Smooth muscle cell (in vitro differentiated cells): ENCODE results near the gene TTLL9. TPM values are rescaled to one million over a fixed set of nuclear protein-coding genes. Genes with fewer than 3 reads are reported as not detected.

Source experiments
- DNase-seq: peaks from one replicate; lab custom pipeline; 2025; ENCODE audit not compliant: unreplicated experiment; lab: John Stamatoyannopoulos, UW
- H2AFZ ChIP-seq: fragments of 200-600 bp; sonication (generic); 2 replicates; pipeline ENCODE4 v1.6.0; 2016; ENCODE audit warnings: antibody characterized with exemption, low read depth, mild to moderate bottlenecking
- H3F3A ChIP-seq: fragments of 200-600 bp; sonication (generic); 2 replicates; pipeline ENCODE4 v1.6.0; 2017; ENCODE audit warnings: antibody characterized with exemption, low read depth
- H3K27ac ChIP-seq: fragments of 200-600 bp; sonication (generic); 2 replicates; pipeline ENCODE4 v1.5.1; 2016; ENCODE audit warnings: low read depth, mild to moderate bottlenecking
- H3K27me3 ChIP-seq: fragments of 200-600 bp; sonication (generic); 2 replicates; pipeline ENCODE4 v1.6.1; 2016; ENCODE audit warnings: low read depth, mild to moderate bottlenecking
- H3K36me3 ChIP-seq: fragments of 200-600 bp; sonication (generic); 2 replicates; pipeline ENCODE4 v1.5.1; 2016; ENCODE audit warnings: low read depth
- H3K4me1 ChIP-seq: fragments of 200-600 bp; sonication (generic); 2 replicates; pipeline ENCODE4 v1.5.1; 2016; ENCODE audit warnings: low read depth
- H3K4me2 ChIP-seq: fragments of 200-600 bp; sonication (generic); 2 replicates; pipeline ENCODE4 v1.6.0; 2016; ENCODE audit warnings: mild to moderate bottlenecking
- H3K4me3 ChIP-seq: fragments of 200-600 bp; sonication (generic); 2 replicates; pipeline ENCODE4 v1.5.1; 2016; ENCODE audit warnings: mild to moderate bottlenecking
- H3K79me2 ChIP-seq: fragments of 200-600 bp; sonication (generic); 2 replicates; pipeline ENCODE4 v1.6.0; 2016; ENCODE audit warnings: low read depth, mild to moderate bottlenecking
- H3K9ac ChIP-seq: fragments of 200-600 bp; sonication (generic); 2 replicates; pipeline ENCODE4 v1.6.0; 2016; ENCODE audit warnings: low read depth
- H3K9me3 ChIP-seq: fragments of 200-600 bp; sonication (generic); replicated peaks from 2 replicates; pipeline ENCODE4 v1.5.1; 2016; ENCODE audit warnings: low read depth
- H4K20me1 ChIP-seq: fragments of 200-600 bp; sonication (generic); 2 replicates; pipeline ENCODE4 v1.6.0; 2016; ENCODE audit warnings: low read depth
- WGBS: methylation state at CpG from one replicate; pipeline ENCODE4 v1.1.7; 2016; ENCODE audit warnings: low lambda C conversion rate; 5-methylcytosine and 5-hydroxymethylcytosine counted together
- polyA plus RNA-seq: library from polyadenylated mRNA; unstranded; fragments of >200 nt; fragmentation: Nextera tagmentation; extraction: Ambion mirVana; gene quantifications from 2 replicates; pipeline ENCODE4 v1.2.1, GENCODE V29; 2016
- total RNA-seq: library from RNA; depleted of rRNA; stranded (reverse); fragments of >200 nt; gene quantifications from 2 replicates; pipeline ENCODE4 v1.2.3, GENCODE V29; 2014
- TF ChIP-seq, protein P1 (sequence below): fragments of 200-600 bp; sonication (generic); IDR thresholded peaks from 2 replicates; pipeline ENCODE4 v1.5.1; 2017; ENCODE audit warnings: borderline replicate concordance, mild to moderate bottlenecking, antibody characterized with exemption; ENCODE audit not compliant: insufficient read depth, poor library complexity, severe bottlenecking

The TTLL9 gene
- total and polyA plus RNA-seq, 2 experiments from 2014 or later, result 0.13 TPM; not detected in 1

- no peaks in the 10 kb centered on the region for H3K36me3 ChIP-seq
- 83% methylated on average over 1 of the region's 1 CpG for WGBS
- no peak overlapping the region for H2AFZ ChIP-seq
- TF ChIP-seq, protein P1, sequence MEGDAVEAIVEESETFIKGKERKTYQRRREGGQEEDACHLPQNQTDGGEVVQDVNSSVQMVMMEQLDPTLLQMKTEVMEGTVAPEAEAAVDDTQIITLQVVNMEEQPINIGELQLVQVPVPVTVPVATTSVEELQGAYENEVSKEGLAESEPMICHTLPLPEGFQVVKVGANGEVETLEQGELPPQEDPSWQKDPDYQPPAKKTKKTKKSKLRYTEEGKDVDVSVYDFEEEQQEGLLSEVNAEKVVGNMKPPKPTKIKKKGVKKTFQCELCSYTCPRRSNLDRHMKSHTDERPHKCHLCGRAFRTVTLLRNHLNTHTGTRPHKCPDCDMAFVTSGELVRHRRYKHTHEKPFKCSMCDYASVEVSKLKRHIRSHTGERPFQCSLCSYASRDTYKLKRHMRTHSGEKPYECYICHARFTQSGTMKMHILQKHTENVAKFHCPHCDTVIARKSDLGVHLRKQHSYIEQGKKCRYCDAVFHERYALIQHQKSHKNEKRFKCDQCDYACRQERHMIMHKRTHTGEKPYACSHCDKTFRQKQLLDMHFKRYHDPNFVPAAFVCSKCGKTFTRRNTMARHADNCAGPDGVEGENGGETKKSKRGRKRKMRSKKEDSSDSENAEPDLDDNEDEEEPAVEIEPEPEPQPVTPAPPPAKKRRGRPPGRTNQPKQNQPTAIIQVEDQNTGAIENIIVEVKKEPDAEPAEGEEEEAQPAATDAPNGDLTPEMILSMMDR, result no peak
- H3K27me3 ChIP-seq, result no peaks in the 10 kb centered on the region
- no peak for DNase-seq
- H3K4me1 ChIP-seq, result no peaks in the 10 kb centered on the region
- H3K79me2 ChIP-seq, result no peaks in the 10 kb centered on the region
- no peaks in the 10 kb centered on the region for H3F3A ChIP-seq
- no peaks in the 10 kb centered on the region for H4K20me1 ChIP-seq
- H3K9ac ChIP-seq, result no peak overlapping the region
- H3K9me3 ChIP-seq, result no peaks in the 10 kb centered on the region
- H3K27ac ChIP-seq, result no peak overlapping the region
- no peak overlapping the region for H3K4me3 ChIP-seq
- H3K4me2 ChIP-seq, result no peak overlapping the region
Measured at GRCh38 chr20:31937820-31938219, 67.4 kb downstream of the TTLL9 start.

GRCh38 chr20:31939661-31940060 is 69.2 kb downstream of the TTLL9 start:
- WGBS, result 98% methylated on average over 2 of the region's 2 CpGs
- Histone ChIP-seq H3F3A (no peaks in the 10 kb centered on the region), H3K4me2 (no peak overlapping the region), H3K4me1 (no peaks in the 10 kb centered on the region), H3K27ac (no peak overlapping the region), H3K36me3 (no peaks in the 10 kb centered on the region), H3K27me3 (no peaks in the 10 kb centered on the region), H3K4me3 (no peak overlapping the region), H3K79me2 (no peaks in the 10 kb centered on the region), H2AFZ (no peak overlapping the region), H3K9ac (no peak overlapping the region), H3K9me3 (no peaks in the 10 kb centered on the region), H4K20me1 (no peaks in the 10 kb centered on the region)
- TF ChIP-seq, protein P1, result no peak
- DNase-seq, result no peak

DNA sequence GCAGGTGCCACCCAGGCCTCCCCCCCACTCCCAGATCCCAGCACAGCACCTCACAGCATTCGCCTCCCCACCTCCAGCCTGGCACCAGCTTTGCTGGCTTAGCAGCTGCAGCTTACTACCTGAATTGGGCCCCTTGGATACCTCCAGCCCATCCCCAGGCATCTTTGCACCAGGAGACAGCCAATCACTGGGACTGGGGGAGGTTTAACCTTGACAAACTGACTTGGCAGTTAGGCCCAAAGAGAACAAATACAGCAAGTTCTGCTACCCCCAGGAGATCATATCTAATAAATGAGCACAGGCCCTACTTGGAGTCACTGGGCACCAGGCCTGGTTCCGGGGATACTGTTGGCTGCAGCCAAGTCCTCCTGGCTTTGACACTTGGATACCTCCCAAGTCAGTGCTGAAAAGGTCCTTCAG is 72.6 kb downstream of the TTLL9 start:
- no peak for DNase-seq
- no peak overlapping the region for H3K4me2 ChIP-seq
- H3K27ac ChIP-seq, result no peak overlapping the region
- peaks cover 10% of the 10 kb centered on the region for H3K36me3 ChIP-seq
- H2AFZ ChIP-seq, result no peak overlapping the region
- H3K9ac ChIP-seq, result no peak overlapping the region
- H3K9me3 ChIP-seq, result no peaks in the 10 kb centered on the region
- H3K79me2 ChIP-seq, result no peaks in the 10 kb centered on the region
- peaks cover 2% of the 10 kb centered on the region for H4K20me1 ChIP-seq
- H3K4me3 ChIP-seq, result no peak overlapping the region
- no peaks in the 10 kb centered on the region for H3K27me3 ChIP-seq
- H3K4me1 ChIP-seq, result no peaks in the 10 kb centered on the region
- H3F3A ChIP-seq, result no peaks in the 10 kb centered on the region
- TF ChIP-seq, protein P1, result no peak
- WGBS, result 98% methylated on average over 2 of the region's 2 CpGs

GRCh38 chr20:31945319-31945718 is 74.9 kb downstream of the TTLL9 start:
- 95% methylated on average over 4 of the region's 4 CpGs for WGBS
- Histone ChIP-seq H2AFZ (no peak overlapping the region), H3K27ac (no peak overlapping the region), H3K9ac (no peak overlapping the region), H3K9me3 (no peaks in the 10 kb centered on the region), H3F3A (no peaks in the 10 kb centered on the region), H3K36me3 (peaks cover 18% of the 10 kb centered on the region), H3K27me3 (no peaks in the 10 kb centered on the region), H3K79me2 (peaks cover 6% of the 10 kb centered on the region), H3K4me2 (no peak overlapping the region), H3K4me1 (no peaks in the 10 kb centered on the region), H4K20me1 (peaks cover 9% of the 10 kb centered on the region), H3K4me3 (no peak overlapping the region)
- TF ChIP-seq, protein P1, result no peak
- no peak for DNase-seq
